Measurements from ENCODE around the gene FIGN. TPM values are rescaled to one million over a fixed set of nuclear protein-coding genes. Genes with fewer than 3 reads are reported as not detected.

The FIGN gene
- total RNA-seq, 1 donor = 2.5 TPM

DNA sequence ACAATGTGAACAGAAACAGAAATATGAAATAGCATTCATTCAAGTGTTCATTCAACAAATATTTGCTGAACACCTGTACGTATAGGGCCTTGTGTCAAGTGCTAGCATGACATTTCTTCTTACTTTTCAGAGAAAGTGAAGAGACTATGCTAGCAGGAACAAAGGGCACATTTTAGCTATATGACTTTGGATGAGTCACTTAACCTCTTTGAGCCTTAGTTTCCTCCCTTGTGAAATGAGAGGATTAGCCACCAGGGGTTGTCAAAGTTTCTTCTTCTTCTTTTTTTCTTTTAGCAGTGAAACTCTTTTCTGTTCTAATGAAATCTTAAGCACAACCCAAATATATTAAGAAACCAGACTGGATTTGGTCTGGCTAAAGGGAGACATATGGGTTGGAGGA is 53.1 kb downstream of the FIGN start:
- Histone ChIP-seq H3K9me3 (ENCODE audit: low read depth, low read length) (no peaks in the 10 kb centered on the region), H4K20me1 (ENCODE audit: insufficient read depth, low read length) (no peaks in the 10 kb centered on the region), H2AFZ (ENCODE audit: low read length) (no peak overlapping the region), H3K27me3 (ENCODE audit: insufficient read depth, low read length) (no peaks in the 10 kb centered on the region), H3K79me2 (ENCODE audit: insufficient read depth, low read length) (no peaks in the 10 kb centered on the region), H3K27ac (ENCODE audit: low read depth, low read length) (no peak overlapping the region), H3K4me1 (ENCODE audit: insufficient read depth, low read length) (peaks cover 7% of the 10 kb centered on the region), H3K4me2 (ENCODE audit: insufficient read depth, low read length) (no peak overlapping the region), H3K36me3 (ENCODE audit: insufficient read depth, low read length) (no peaks in the 10 kb centered on the region), H3K4me3 (ENCODE audit: insufficient read depth, low read length) (no peak overlapping the region)
- TF ChIP-seq, protein P1, sequence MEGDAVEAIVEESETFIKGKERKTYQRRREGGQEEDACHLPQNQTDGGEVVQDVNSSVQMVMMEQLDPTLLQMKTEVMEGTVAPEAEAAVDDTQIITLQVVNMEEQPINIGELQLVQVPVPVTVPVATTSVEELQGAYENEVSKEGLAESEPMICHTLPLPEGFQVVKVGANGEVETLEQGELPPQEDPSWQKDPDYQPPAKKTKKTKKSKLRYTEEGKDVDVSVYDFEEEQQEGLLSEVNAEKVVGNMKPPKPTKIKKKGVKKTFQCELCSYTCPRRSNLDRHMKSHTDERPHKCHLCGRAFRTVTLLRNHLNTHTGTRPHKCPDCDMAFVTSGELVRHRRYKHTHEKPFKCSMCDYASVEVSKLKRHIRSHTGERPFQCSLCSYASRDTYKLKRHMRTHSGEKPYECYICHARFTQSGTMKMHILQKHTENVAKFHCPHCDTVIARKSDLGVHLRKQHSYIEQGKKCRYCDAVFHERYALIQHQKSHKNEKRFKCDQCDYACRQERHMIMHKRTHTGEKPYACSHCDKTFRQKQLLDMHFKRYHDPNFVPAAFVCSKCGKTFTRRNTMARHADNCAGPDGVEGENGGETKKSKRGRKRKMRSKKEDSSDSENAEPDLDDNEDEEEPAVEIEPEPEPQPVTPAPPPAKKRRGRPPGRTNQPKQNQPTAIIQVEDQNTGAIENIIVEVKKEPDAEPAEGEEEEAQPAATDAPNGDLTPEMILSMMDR (IDR thresholded peaks at IDR 0.05; ENCODE audit: extremely low read depth, low read depth, low read length) = peak; percentile 35
- no peak for DNase-seq (ENCODE audit: insufficient read length, low spot score, missing footprints)

- TF ChIP-seq, protein P1 (IDR thresholded peaks at IDR 0.05; ENCODE audit: extremely low read depth, low read depth, low read length) = no peak
- H4K20me1 ChIP-seq (ENCODE audit: insufficient read depth, low read length) = no peaks in the 10 kb centered on the region
- no peaks in the 10 kb centered on the region for H3K79me2 ChIP-seq (ENCODE audit: insufficient read depth, low read length)
- peaks cover 7% of the 10 kb centered on the region for H3K4me1 ChIP-seq (ENCODE audit: insufficient read depth, low read length)
- H3K27me3 ChIP-seq (ENCODE audit: insufficient read depth, low read length) = no peaks in the 10 kb centered on the region
- no peaks in the 10 kb centered on the region for H3K36me3 ChIP-seq (ENCODE audit: insufficient read depth, low read length)
- no peak overlapping the region for H3K4me3 ChIP-seq (ENCODE audit: insufficient read depth, low read length)
- H2AFZ ChIP-seq (ENCODE audit: low read length) = no peak overlapping the region
- no peak overlapping the region for H3K4me2 ChIP-seq (ENCODE audit: insufficient read depth, low read length)
- H3K27ac ChIP-seq (ENCODE audit: low read depth, low read length) = no peak overlapping the region
- no peaks in the 10 kb centered on the region for H3K9me3 ChIP-seq (ENCODE audit: low read depth, low read length)
- DNase-seq (ENCODE audit: insufficient read length, low spot score, missing footprints) = no peak
These were observed 54.1 kb downstream of the FIGN start for GRCh38 chr2:163681745-163682144.

DNA sequence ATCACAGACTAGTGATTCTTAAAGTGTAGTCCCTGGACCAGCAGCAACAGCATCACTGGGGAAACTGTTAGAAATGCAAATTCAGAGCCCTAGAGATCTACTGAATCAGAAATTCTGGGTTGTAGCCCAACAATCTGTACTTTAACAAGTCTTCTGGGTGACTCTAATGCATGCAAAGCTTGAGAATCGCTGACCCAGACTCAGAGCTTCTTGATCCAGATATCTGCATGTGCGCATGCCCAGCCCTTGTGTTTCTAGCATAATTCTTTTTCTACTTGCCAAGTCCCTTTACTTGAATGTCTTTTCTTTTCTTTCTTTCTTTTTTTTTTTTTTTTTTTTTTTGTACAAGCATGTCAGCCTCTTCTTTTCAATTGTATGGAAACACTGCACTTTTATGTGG is 60.4 kb downstream of the FIGN start:
- no peak for DNase-seq (ENCODE audit: insufficient read length, low spot score, missing footprints)
- H3K4me1 ChIP-seq (ENCODE audit: insufficient read depth, low read length) = no peaks in the 10 kb centered on the region
- H3K27ac ChIP-seq (ENCODE audit: low read depth, low read length) = no peak overlapping the region
- H3K4me2 ChIP-seq (ENCODE audit: insufficient read depth, low read length) = no peak overlapping the region
- no peak overlapping the region for H3K4me3 ChIP-seq (ENCODE audit: insufficient read depth, low read length)
- TF ChIP-seq, protein P1 (IDR thresholded peaks at IDR 0.05; ENCODE audit: extremely low read depth, low read depth, low read length) = no peak
- H3K79me2 ChIP-seq (ENCODE audit: insufficient read depth, low read length) = no peaks in the 10 kb centered on the region
- no peaks in the 10 kb centered on the region for H3K9me3 ChIP-seq (ENCODE audit: low read depth, low read length)
- H3K36me3 ChIP-seq (ENCODE audit: insufficient read depth, low read length) = no peaks in the 10 kb centered on the region
- H4K20me1 ChIP-seq (ENCODE audit: insufficient read depth, low read length) = no peaks in the 10 kb centered on the region
- H3K27me3 ChIP-seq (ENCODE audit: insufficient read depth, low read length) = no peaks in the 10 kb centered on the region
- H2AFZ ChIP-seq (ENCODE audit: low read length) = no peak overlapping the region

- TF ChIP-seq, protein P1 (IDR thresholded peaks at IDR 0.05; ENCODE audit: extremely low read depth, low read depth, low read length) = no peak
- H2AFZ ChIP-seq (ENCODE audit: low read length) = no peak overlapping the region
- no peaks in the 10 kb centered on the region for H3K36me3 ChIP-seq (ENCODE audit: insufficient read depth, low read length)
- no peaks in the 10 kb centered on the region for H3K4me1 ChIP-seq (ENCODE audit: insufficient read depth, low read length)
- H4K20me1 ChIP-seq (ENCODE audit: insufficient read depth, low read length) = no peaks in the 10 kb centered on the region
- H3K27ac ChIP-seq (ENCODE audit: low read depth, low read length) = no peak overlapping the region
- no peaks in the 10 kb centered on the region for H3K9me3 ChIP-seq (ENCODE audit: low read depth, low read length)
- H3K4me3 ChIP-seq (ENCODE audit: insufficient read depth, low read length) = no peak overlapping the region
- no peak overlapping the region for H3K4me2 ChIP-seq (ENCODE audit: insufficient read depth, low read length)
- DNase-seq (ENCODE audit: insufficient read length, low spot score, missing footprints) = peak; percentile 66
- no peaks in the 10 kb centered on the region for H3K79me2 ChIP-seq (ENCODE audit: insufficient read depth, low read length)
- H3K27me3 ChIP-seq (ENCODE audit: insufficient read depth, low read length) = no peaks in the 10 kb centered on the region
These were observed 62.3 kb downstream of the FIGN start for GRCh38 chr2:163673522-163673921.
